Activated T-helper 1 cell treated with anti-CD3 and anti-CD28 coated beads, Interleukin-12 subunit alpha, Interleukin-12 subunit beta, Interleukin-2, Interleukin-4 antibody, amounts not matched to agents 30 ng/mL and 10 ng/mL and 1 ng/mL, durations not matched to agents 14 hours and 24 hours and 36 hours (primary cell): ENCODE measurements around the gene GNB4. TPM values are rescaled to one million over a fixed set of nuclear protein-coding genes. Genes with fewer than 3 reads are reported as not detected.

Source experiments
- DNase-seq: peaks from one replicate; pipeline ENCODE4 v3.0.0; 2021; ENCODE audit warnings: low spot score
- H3K27ac Mint-ChIP-seq: one replicate; pipeline ENCODE4 v1.8.0; 2021; ENCODE audit warnings: mild to moderate bottlenecking, mixed read lengths
- H3K27me3 Mint-ChIP-seq: one replicate; pipeline ENCODE4 v1.8.0; 2022; ENCODE audit warnings: mild to moderate bottlenecking, moderate library complexity, mixed read lengths; ENCODE audit not compliant: insufficient read depth
- H3K36me3 Mint-ChIP-seq: one replicate; pipeline ENCODE4 v1.8.0; 2021; ENCODE audit warnings: low read depth, mixed read lengths
- H3K4me1 Mint-ChIP-seq: one replicate; pipeline ENCODE4 v1.8.0; 2021; ENCODE audit warnings: low read depth, mixed read lengths
- H3K4me3 Mint-ChIP-seq: one replicate; pipeline ENCODE4 v1.8.0; 2021; ENCODE audit warnings: mild to moderate bottlenecking, moderate library complexity, mixed read lengths
- H3K9me3 Mint-ChIP-seq: one replicate; pipeline ENCODE4 v1.8.0; 2021; ENCODE audit warnings: mixed read lengths
- intact Hi-C: fragments of 100-400 bp; cut with micrococcal nuclease; formaldehyde crosslinking; loops from one replicate; pipeline ENCODE4 v1.15.1; 2024
- total RNA-seq: library from RNA; stranded (reverse); gene quantifications from 2 replicates; pipeline ENCODE4 v1.2.3, GENCODE V29; 2022

Gene GNB4
- total RNA-seq: 13.9 and 15.4 TPM in 2 replicates

DNA sequence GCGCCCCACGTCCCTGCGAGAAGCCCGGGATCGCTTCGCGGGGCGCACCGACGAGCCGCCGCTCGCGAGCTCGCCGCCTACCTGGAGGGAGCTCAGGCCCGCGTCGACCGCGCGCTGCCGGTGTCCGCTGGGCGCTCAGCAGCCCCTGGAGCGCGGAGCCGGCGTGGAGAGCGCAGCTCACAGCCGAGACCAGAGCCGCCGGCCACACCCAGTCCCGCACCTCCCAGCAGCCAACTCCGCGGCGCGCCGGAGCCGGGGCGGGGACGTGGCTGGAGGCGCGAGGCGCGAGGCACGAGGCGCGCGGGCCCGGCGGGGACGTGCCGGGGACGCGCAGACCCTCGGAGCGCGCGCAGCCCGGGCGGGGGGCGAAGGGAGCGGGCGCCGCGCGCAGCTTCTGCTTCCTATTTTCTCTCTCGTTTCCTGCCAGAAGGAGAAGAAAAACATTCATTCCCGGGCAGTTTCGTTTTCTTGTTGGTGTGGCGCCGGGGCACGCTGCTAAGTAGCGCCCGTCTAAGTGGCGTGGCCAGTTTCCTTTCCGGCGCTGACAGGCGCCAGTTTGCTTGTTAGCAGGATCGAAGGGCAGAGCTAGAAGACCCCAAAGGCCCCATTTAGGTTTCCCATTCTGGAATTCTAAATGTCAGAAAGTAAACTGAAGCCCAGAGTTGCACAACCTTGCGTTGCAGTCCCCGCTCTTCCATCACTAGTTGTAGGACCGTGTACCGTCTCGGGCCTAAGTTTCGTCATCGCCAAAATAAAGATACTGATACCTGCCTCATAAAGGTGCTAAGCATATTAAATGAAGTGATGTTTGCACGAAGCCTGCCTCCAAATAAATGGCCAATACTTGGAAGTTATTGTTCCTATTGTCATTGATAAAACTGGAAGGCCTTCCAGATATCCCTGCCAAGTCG is at the start of gene GNB4:
GNB4 (minus strand) TSS at position 206 of the 911 bp plus-strand sequence. CDS start 25,270 bp downstream, outside the sequence.
- DNase-seq: peak; percentile 58
- H3K27me3 Mint-ChIP-seq: peaks cover 51% of the 10 kb centered on the region
- intact Hi-C loops: loop anchor here (2.0 to 10.0 kb wide), 7 partner anchors 13 to 1153 kb away; partner anchors contain the start of genes MFN1, TTC14, USP13 and ZNF639
- H3K36me3 Mint-ChIP-seq: peaks cover 7% of the 10 kb centered on the region
- H3K9me3 Mint-ChIP-seq: no peaks in the 10 kb centered on the region
- H3K4me3 Mint-ChIP-seq: peak within 1 kb of the TSS; percentile 89
- H3K27ac Mint-ChIP-seq: peak within 1 kb of the TSS; percentile 91
- H3K4me1 Mint-ChIP-seq: peaks cover 39% of the 10 kb centered on the region

DNA sequence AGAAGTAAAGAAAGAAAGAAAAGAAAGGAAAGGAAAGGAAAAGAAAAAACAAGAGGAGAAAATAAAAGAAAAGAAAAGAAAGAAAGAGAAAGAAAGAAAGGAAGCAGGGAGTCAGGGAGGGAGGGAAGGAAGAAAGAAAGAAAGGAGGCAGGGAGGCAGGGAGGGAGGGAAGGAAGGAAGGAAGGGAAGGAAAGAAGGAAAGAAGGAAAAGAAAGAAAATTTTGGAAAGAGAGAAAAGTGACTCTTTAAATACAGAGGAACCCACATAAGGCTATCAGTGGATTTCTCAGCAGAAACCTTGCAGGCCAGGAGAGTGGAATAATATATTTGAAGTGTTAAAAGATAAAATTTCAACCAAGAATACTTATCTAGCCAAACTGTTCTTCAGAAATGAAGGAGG is 44.2 kb upstream of the GNB4 start:
- no peaks in the 10 kb centered on the region for H3K36me3 Mint-ChIP-seq
- intact Hi-C loops: no loop called here
- no peak for DNase-seq
- peaks cover 3% of the 10 kb centered on the region for H3K27me3 Mint-ChIP-seq
- no peak overlapping the region for H3K27ac Mint-ChIP-seq
- peaks cover 50% of the 10 kb centered on the region for H3K9me3 Mint-ChIP-seq
- H3K4me1 Mint-ChIP-seq: no peaks in the 10 kb centered on the region
- H3K4me3 Mint-ChIP-seq: no peak overlapping the region

DNA sequence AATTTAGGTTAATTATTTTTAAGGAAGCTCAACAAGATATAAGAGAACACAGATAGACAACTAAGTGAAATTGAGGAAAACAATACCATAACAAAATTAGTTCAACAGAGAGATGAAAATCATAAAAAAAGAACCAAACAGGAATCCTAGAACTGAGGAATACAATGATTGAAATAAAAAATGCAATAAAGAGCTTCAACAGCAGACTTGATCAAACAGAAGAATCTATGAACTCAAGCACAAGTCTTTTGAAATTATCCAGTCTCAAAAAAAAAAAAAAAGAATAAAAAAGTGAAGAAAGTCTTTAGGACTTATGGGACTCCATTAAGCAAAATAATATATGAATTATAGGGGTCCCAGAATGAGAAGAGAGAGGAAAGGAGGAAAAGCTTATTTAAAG is 42.0 kb upstream of the GNB4 start:
- intact Hi-C loops: no loop called here
- no peak for DNase-seq
- Mint-ChIP-seq H3K9me3 (peaks cover 56% of the 10 kb centered on the region), H3K27me3 (no peaks in the 10 kb centered on the region), H3K27ac (no peak overlapping the region), H3K4me3 (no peak overlapping the region), H3K36me3 (no peaks in the 10 kb centered on the region), H3K4me1 (no peaks in the 10 kb centered on the region)

DNA sequence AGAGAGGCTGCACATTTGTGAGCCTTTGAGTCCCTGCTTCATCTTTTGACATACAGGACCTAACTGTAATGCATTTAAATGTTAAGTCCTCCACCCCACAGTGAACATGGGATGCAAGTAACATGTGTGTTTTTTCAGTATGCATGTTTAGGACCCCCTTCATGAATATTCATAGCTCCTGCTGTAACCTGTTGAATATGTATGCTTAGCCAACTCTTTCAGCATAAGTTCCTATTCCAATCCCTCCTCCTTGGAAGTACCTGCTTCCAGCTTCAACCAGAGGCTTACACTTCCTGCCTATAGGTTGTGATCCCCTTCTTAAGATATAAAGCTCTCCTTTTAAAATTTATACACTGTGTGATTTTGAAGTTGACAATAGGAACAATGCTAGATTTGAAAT is 36.9 kb upstream of the GNB4 start:
- Mint-ChIP-seq H3K4me3 (no peak overlapping the region), H3K36me3 (no peaks in the 10 kb centered on the region), H3K9me3 (peaks cover 30% of the 10 kb centered on the region), H3K4me1 (no peaks in the 10 kb centered on the region), H3K27me3 (no peaks in the 10 kb centered on the region), H3K27ac (no peak overlapping the region)
- DNase-seq: no peak
- intact Hi-C loops: no loop called here

DNA sequence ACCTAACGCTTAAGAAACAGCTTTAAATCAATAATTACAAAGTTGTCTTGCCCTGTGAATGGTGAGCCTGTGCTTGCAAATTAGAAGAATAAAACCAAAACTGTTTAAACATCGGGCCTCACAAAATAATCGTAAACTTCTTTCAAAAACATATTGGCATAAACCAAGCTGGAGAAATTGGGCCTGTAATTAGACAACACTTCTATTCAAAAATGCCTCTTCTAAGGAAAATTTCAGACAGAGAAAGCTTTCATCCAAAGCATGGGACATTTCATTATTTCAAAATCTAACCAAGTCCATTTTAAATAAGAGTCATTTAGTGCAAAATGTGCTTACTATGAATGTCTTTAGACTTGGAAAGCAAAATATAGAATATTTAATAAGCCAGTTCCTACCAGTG is 35.5 kb upstream of the GNB4 start:
- no peaks in the 10 kb centered on the region for H3K4me1 Mint-ChIP-seq
- peaks cover 18% of the 10 kb centered on the region for H3K9me3 Mint-ChIP-seq
- no peak for DNase-seq
- H3K4me3 Mint-ChIP-seq: no peak overlapping the region
- H3K27me3 Mint-ChIP-seq: peaks cover 1% of the 10 kb centered on the region
- no peaks in the 10 kb centered on the region for H3K36me3 Mint-ChIP-seq
- no peak overlapping the region for H3K27ac Mint-ChIP-seq
- intact Hi-C loops: no loop called here

DNA sequence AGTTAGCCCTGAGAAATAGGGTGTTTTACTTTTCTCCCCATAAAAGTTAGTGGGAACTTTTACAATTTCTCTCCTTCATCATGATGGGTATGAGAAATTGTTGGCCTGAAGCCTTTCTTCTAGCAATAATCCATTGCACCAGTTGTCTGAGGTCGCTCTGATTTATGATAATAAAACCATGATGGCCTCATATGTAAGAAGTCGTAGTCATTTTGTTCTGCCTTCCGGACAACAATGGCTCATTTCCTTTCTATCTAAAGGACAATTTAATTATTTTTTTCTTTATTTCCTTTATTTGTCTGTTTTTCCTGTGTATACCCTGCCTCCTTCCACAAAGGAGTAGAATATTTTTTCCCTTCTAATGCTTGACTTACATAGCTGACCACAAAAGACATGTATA is 31.6 kb upstream of the GNB4 start:
- no peak for DNase-seq
- H3K9me3 Mint-ChIP-seq: no peaks in the 10 kb centered on the region
- intact Hi-C loops: no loop called here
- H3K36me3 Mint-ChIP-seq: no peaks in the 10 kb centered on the region
- no peaks in the 10 kb centered on the region for H3K4me1 Mint-ChIP-seq
- peaks cover 1% of the 10 kb centered on the region for H3K27me3 Mint-ChIP-seq
- no peak overlapping the region for H3K4me3 Mint-ChIP-seq
- no peak overlapping the region for H3K27ac Mint-ChIP-seq

DNA sequence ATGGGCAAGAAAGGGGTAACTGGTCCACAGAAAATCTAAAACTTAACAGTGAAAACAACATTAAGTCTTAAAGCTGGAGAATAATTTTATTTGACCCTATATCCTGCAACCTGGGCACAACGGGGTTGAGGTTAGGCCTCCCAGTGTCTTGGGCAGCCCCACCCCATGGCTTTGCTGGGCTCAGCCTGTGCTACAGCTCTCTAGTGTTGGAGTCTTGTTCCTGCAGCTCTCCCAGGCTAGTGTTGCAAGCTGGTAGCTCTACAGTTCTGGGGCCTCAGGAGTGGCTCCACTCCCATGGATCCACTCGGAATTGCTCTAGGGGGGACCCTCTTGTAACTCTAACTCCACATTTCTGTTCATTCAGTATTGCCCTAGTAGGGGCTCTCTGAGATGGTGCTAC is 24.9 kb upstream of the GNB4 start:
- Mint-ChIP-seq H3K4me1 (peaks cover 6% of the 10 kb centered on the region), H3K9me3 (no peaks in the 10 kb centered on the region), H3K4me3 (no peak overlapping the region), H3K27ac (no peak overlapping the region), H3K36me3 (no peaks in the 10 kb centered on the region), H3K27me3 (no peaks in the 10 kb centered on the region)
- DNase-seq: no peak
- intact Hi-C loops: no loop called here

DNA sequence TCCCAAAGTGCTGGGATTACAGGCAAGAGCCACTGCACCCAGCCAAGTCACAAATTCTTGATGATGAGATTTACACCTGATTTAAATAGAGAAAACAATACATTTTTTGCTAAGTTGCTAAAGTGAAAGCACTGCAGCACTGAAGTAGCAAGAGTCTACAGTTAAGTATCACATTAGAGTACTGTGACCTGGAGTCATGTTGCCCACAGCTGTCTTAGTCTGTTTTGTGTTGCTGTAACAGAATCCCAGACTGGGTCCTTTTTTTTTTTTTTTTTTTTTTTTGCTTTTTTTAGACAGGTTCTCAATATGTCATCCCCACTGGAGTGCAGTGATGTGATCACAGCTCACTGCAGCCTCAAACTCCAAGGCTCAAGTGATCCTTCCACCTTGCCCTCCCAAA is 23.2 kb upstream of the GNB4 start:
- H3K4me1 Mint-ChIP-seq: peaks cover 6% of the 10 kb centered on the region

DNA sequence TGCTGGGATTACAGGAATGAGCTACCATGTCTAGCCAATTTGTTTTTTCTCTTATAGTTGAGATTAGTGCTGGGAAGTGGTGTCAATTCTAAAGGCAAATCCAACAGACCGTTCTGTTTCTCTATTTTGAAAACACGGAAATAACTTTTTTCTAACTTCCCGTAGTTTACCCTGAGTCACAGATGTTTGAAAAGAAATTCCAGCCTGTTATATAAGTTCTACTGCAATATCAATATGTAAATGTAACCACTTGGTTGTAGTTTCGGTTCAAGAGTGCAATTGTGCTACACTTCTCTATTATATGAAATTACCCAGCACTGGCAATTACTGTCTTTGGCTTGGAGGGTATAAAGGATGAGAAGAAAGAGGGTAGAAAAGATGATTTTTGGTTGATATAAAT is 22.3 kb upstream of the GNB4 start:
- H3K36me3 Mint-ChIP-seq: no peaks in the 10 kb centered on the region

More for the DNA sequence above, 23.2 kb upstream of the GNB4 start:
- intact Hi-C loops: no loop called here
- H3K27ac Mint-ChIP-seq: no peak overlapping the region
- H3K4me3 Mint-ChIP-seq: no peak overlapping the region
- no peaks in the 10 kb centered on the region for H3K27me3 Mint-ChIP-seq
- H3K9me3 Mint-ChIP-seq: no peaks in the 10 kb centered on the region
- H3K36me3 Mint-ChIP-seq: no peaks in the 10 kb centered on the region
- DNase-seq: no peak

DNA sequence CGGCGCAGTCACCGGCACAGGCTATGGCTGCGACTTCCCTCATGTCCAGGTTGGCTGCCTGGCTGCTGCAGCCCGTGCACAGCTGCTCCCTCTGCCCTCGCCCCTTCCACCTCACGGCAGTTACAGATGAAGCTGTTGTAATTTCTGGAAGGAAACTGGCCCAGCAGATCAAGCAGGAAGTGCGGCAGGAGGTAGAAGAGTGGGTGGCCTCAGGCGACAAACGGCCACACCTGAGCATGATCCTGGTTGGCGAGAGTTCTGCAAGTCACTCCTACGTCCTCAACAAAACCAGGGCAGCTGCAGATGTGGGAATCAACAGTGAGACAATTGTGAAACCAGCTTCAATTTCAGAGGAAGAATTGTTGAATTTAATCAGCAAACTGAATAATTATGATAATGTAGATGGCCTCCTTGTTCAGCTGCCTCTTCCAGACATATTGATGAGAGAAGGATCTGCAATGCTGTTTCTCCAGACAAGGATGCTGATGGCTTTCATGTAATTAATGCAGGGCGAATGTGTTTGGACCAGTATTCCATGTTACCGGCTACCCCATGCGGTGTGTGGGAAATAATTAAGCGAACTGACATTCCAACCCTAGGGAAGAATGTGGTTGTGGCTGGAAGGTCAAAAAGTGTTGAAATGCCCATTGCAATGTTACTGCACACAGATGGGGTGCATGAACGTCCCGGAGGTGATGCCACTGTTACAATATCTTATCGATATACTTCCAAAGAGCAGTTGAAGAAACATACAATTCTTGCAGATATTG is 13.2 kb upstream of the GNB4 start:
- H3K36me3 Mint-ChIP-seq: no peaks in the 10 kb centered on the region
- H3K27ac Mint-ChIP-seq: no peak overlapping the region
- H3K4me1 Mint-ChIP-seq: peaks cover 14% of the 10 kb centered on the region
- no peaks in the 10 kb centered on the region for H3K9me3 Mint-ChIP-seq
- intact Hi-C loops: loop anchor here (2.0 kb wide), 1 partner anchor 14 kb away; the partner anchor contains the start of gene GNB4
- H3K27me3 Mint-ChIP-seq: no peaks in the 10 kb centered on the region
- H3K4me3 Mint-ChIP-seq: no peak overlapping the region
- DNase-seq: no peak

More for the DNA sequence above, 22.3 kb upstream of the GNB4 start:
- H3K27me3 Mint-ChIP-seq: no peaks in the 10 kb centered on the region
- no peak for DNase-seq
- intact Hi-C loops: no loop called here
- no peak overlapping the region for H3K27ac Mint-ChIP-seq
- peaks cover 6% of the 10 kb centered on the region for H3K4me1 Mint-ChIP-seq
- no peak overlapping the region for H3K4me3 Mint-ChIP-seq
- no peaks in the 10 kb centered on the region for H3K9me3 Mint-ChIP-seq

DNA sequence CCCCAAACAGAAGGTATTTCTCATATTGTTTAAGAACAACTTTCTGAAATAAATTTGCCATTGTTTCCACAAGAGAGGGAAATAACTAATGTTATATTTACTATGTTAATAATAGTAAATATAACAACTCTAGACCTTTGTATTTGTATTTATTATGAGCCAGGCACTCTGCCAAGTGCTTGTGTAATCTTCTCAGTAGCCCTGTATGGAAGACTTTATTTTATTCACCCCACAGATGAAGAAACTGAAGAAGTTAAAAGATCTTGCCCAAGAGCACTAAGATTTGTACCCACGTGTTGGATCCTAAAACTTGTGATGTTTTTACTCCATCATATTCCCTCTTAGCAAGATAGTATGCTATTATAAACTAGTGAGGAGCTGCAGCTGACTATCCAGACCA is 12.0 kb upstream of the GNB4 start:
- Mint-ChIP-seq H3K36me3 (no peaks in the 10 kb centered on the region), H3K4me3 (no peak overlapping the region), H3K4me1 (peaks cover 14% of the 10 kb centered on the region), H3K9me3 (no peaks in the 10 kb centered on the region), H3K27me3 (no peaks in the 10 kb centered on the region), H3K27ac (no peak overlapping the region)
- intact Hi-C loops: no loop called here
- DNase-seq: no peak

DNA sequence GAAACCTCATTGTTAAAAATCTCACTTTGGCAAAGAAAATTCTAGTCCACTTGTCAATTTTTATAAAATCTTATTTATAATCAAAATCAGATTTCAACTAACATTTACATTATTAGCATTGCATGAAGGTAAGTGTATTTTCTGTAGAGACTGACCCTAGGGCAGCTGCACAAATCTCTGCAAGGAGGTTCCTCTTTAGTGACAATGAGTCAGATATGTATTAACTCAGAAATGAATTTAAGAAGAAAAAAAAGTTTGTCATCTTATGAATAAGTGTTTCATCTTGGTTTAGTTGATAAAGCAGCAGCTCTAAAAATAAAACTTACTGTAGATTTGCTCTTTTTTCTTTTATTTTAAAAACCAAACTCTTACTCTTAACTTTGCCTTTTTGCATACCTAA is 9.0 kb upstream of the GNB4 start:
- Mint-ChIP-seq H3K4me3 (no peak overlapping the region), H3K4me1 (peaks cover 14% of the 10 kb centered on the region), H3K9me3 (no peaks in the 10 kb centered on the region), H3K27me3 (peaks cover 22% of the 10 kb centered on the region), H3K27ac (no peak overlapping the region), H3K36me3 (no peaks in the 10 kb centered on the region)
- no peak for DNase-seq
- intact Hi-C loops: no loop called here

DNA sequence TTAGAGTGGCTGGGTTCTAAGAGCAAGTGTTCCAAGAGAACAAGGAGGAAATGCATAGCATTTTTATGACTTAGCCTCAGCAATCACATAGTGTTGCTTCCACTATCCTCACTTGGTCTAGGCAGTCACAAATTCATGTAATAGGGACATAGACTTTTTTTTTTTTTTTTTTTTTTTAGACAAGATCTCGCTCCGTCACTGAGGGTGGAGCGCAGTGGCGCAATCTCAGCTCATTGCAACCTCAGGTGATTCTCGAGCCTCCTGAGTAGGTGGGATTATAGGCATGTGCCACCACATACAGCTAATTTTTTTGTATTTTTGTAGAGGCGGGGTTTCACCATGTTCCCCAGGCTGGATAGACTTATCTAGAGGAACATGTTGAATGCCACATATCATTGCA is 4.7 kb upstream of the GNB4 start:
- Mint-ChIP-seq H3K36me3 (no peaks in the 10 kb centered on the region), H3K27ac (no peak overlapping the region), H3K9me3 (no peaks in the 10 kb centered on the region), H3K4me3 (no peak overlapping the region), H3K27me3 (peaks cover 52% of the 10 kb centered on the region), H3K4me1 (peaks cover 8% of the 10 kb centered on the region)
- DNase-seq: no peak
- intact Hi-C loops: loop anchor here (10.0 kb wide), 1 partner anchor 1149 kb away; the partner anchor contains the start of gene TTC14
